Endothelial cell (in vitro differentiated cells): ENCODE measurements around the gene TMEM134. TPM values are rescaled to one million over a fixed set of nuclear protein-coding genes. Genes with fewer than 3 reads are reported as not detected.
A peak's percentile ranks its signal among the peaks of the same experiment; 100 is the strongest.

Experiments
- DNase-seq: peaks from one replicate; pipeline ENCODE4 v3.0.0; 2021; ENCODE audit warnings: low spot score
- H3K27ac Mint-ChIP-seq: one replicate; pipeline ENCODE4 v1.8.0; 2021; ENCODE audit warnings: mixed read lengths, inconsistent platforms; ENCODE audit not compliant: unreplicated experiment
- H3K27me3 Mint-ChIP-seq: one replicate; pipeline ENCODE4 v1.8.0; 2021; ENCODE audit warnings: mild to moderate bottlenecking, moderate library complexity, mixed read lengths, inconsistent platforms; ENCODE audit not compliant: unreplicated experiment
- H3K36me3 Mint-ChIP-seq: one replicate; pipeline ENCODE4 v1.8.0; 2021; ENCODE audit warnings: mild to moderate bottlenecking, low read depth, mixed read lengths, inconsistent platforms; ENCODE audit not compliant: unreplicated experiment
- H3K4me1 Mint-ChIP-seq: one replicate; pipeline ENCODE4 v1.8.0; 2021; ENCODE audit warnings: mild to moderate bottlenecking, mixed read lengths, inconsistent platforms; ENCODE audit not compliant: unreplicated experiment
- H3K4me3 Mint-ChIP-seq: one replicate; pipeline ENCODE4 v1.8.0; 2021; ENCODE audit warnings: mild to moderate bottlenecking, mixed read lengths, inconsistent platforms; ENCODE audit not compliant: unreplicated experiment
- H3K9me3 Mint-ChIP-seq: one replicate; pipeline ENCODE4 v1.8.0; 2021; ENCODE audit warnings: mixed read lengths, inconsistent platforms; ENCODE audit not compliant: unreplicated experiment
- total RNA-seq: library from RNA; stranded (reverse); fragmentation: NEBNext Ultra II Directional; extraction: Animal tissue kit (Norgen Biotek cat#: 25700); gene quantifications from one replicate; pipeline ENCODE4 v1.2.1, GENCODE V29; 2021; ENCODE audit not compliant: unreplicated experiment
- TF ChIP-seq, protein P1 (sequence below): fragments of 200-600 bp; sonication (generic); IDR thresholded peaks from one replicate; pipeline ENCODE4 v1.5.0; 2021; ENCODE audit warnings: antibody characterized with exemption; ENCODE audit not compliant: unreplicated experiment

The TMEM134 gene
- total RNA-seq, 1 donor from 2014 or later: 47.4 TPM

DNA sequence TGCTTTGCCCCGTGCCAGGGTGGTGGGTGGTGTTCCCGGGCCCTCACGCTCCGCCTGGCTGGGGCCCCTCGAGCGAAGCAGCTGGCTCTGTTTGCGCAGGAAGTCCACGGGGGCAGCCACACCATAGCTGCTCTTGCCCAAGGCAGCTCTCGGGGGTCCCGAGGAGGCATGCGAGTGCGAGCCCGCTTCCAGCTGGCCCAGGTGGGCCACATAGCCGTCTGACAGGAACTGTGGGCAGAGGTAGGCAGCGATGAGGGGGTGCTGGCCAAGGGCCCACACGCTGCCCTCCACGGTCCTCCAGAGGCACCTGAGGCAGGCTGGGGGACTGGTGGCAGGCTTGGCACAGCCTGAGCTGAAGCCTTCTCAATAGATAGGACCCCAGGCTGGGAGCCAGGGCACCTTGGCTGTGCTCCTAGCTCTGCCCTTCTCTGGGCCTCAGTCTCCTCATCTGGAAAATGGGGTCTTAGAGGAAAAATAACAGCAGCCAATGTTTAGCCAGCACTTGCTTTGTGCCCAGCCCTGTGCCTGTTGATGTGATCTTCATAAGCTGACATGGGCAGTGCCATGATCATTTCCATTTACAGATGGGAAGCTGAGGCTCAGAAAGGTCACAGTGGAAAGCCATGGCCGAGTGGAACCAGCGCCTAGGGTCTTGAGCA, 23.1 kb upstream of the TMEM134 start:
- peaks cover 6% of the 10 kb centered on the region for H3K27me3 Mint-ChIP-seq
- H3K4me1 Mint-ChIP-seq: no peaks in the 10 kb centered on the region
- TF ChIP-seq, protein P1, sequence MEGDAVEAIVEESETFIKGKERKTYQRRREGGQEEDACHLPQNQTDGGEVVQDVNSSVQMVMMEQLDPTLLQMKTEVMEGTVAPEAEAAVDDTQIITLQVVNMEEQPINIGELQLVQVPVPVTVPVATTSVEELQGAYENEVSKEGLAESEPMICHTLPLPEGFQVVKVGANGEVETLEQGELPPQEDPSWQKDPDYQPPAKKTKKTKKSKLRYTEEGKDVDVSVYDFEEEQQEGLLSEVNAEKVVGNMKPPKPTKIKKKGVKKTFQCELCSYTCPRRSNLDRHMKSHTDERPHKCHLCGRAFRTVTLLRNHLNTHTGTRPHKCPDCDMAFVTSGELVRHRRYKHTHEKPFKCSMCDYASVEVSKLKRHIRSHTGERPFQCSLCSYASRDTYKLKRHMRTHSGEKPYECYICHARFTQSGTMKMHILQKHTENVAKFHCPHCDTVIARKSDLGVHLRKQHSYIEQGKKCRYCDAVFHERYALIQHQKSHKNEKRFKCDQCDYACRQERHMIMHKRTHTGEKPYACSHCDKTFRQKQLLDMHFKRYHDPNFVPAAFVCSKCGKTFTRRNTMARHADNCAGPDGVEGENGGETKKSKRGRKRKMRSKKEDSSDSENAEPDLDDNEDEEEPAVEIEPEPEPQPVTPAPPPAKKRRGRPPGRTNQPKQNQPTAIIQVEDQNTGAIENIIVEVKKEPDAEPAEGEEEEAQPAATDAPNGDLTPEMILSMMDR: no peak
- H3K36me3 Mint-ChIP-seq: peaks cover 12% of the 10 kb centered on the region
- no peak overlapping the region for H3K4me3 Mint-ChIP-seq
- DNase-seq: no peak
- no peaks in the 10 kb centered on the region for H3K9me3 Mint-ChIP-seq
- H3K27ac Mint-ChIP-seq: no peak overlapping the region

DNA sequence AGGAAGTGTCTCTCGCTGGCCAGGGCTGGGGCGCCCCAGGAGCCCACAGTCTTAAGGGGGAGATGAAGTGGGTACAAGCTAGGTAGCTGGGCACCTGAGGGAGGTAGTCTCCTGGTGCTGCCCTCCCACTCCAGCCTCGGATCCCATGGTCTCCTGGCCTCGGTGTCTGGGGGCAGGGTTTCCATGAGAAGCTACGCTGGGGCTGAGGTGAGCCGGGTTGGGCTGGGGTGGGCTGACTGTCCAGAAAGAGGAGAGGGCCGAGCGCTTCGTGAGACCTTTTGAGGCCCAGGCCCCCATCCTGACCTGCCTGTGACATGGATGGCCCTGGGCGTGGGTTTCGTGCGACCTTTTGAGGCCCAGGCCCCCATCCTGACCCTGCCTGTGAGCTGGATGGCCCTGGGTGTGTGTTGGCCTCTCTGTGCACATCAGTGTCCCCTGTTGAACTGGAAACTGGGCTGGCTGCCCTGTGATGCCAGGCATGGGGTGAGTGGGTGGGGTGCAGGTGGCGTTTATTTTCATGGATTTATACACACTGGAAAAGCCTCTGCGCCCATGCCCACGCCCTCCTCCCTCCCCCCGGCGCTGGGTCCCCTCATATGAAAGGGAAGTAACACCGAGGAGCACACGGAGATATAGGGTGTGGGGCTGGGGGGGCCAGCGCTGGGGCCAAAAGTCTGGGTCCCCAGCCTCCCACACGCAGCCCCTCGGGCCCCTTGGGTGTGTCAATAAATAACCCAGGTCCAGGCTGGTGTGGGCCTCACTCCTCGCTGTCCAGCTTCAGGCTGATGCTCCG, 22.4 kb upstream of the TMEM134 start:
- H3K9me3 Mint-ChIP-seq: no peaks in the 10 kb centered on the region
- H3K27ac Mint-ChIP-seq: no peak overlapping the region
- TF ChIP-seq, protein P1: no peak
- peaks cover 6% of the 10 kb centered on the region for H3K27me3 Mint-ChIP-seq
- peaks cover 12% of the 10 kb centered on the region for H3K36me3 Mint-ChIP-seq
- no peak for DNase-seq
- no peak overlapping the region for H3K4me3 Mint-ChIP-seq
- H3K4me1 Mint-ChIP-seq: no peaks in the 10 kb centered on the region

DNA sequence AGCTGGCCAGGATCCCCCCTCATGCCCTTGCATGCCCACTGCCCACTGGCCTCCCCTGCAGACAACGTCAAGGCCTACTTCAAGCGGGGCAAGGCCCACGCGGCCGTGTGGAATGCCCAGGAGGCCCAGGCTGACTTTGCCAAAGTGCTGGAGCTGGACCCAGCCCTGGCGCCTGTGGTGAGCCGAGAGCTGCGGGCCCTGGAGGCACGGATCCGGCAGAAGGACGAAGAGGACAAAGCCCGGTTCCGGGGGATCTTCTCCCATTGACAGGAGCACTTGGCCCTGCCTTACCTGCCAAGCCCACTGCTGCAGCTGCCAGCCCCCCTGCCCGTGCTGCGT, 21.6 kb upstream of the TMEM134 start:
- no peaks in the 10 kb centered on the region for H3K9me3 Mint-ChIP-seq
- H3K4me1 Mint-ChIP-seq: peaks cover 4% of the 10 kb centered on the region
- H3K27me3 Mint-ChIP-seq: peaks cover 11% of the 10 kb centered on the region
- TF ChIP-seq, protein P1: no peak
- no peak overlapping the region for H3K27ac Mint-ChIP-seq
- peaks cover 17% of the 10 kb centered on the region for H3K36me3 Mint-ChIP-seq
- no peak overlapping the region for H3K4me3 Mint-ChIP-seq
- no peak for DNase-seq

DNA sequence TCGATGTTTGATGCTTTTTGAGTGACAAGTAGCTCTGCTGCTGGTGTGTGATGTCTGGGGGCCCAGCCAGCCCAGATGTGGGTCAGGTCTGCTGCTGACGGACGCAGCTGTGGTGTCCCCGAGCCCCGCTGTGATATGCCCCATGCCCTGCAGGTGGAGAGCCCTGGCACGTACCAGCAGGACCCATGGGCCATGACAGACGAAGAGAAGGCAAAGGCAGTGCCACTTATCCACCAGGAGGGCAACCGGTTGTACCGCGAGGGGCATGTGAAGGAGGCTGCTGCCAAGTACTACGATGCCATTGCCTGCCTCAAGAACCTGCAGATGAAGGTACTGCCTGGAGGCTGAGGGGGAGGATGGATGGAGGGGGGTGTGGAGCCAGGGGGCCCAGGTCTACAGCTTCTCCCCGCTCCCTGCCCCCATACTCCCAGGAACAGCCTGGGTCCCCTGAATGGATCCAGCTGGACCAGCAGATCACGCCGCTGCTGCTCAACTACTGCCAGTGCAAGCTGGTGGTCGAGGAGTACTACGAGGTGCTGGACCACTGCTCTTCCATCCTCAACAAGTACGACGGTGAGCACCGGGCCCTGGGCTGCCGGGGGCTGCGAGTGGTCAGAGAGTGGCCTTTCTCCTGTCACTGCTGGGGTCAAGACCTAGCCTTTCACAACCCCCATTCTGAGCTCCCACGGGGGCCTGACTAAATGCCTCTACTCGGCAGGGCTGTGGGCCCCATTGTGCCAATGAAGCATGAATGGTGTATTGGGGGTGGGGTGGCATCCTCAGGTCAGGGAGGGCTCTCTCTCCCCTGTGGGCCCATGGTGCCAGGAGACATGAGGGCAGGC, 21.1 kb upstream of the TMEM134 start:
- H3K9me3 Mint-ChIP-seq: no peaks in the 10 kb centered on the region
- H3K4me3 Mint-ChIP-seq: peak overlapping the region; percentile 12
- DNase-seq: no peak
- peaks cover 12% of the 10 kb centered on the region for H3K27me3 Mint-ChIP-seq
- no peak overlapping the region for H3K27ac Mint-ChIP-seq
- TF ChIP-seq, protein P1: no peak
- peaks cover 19% of the 10 kb centered on the region for H3K36me3 Mint-ChIP-seq
- peaks cover 4% of the 10 kb centered on the region for H3K4me1 Mint-ChIP-seq
